Measurements from ENCODE around the gene RGSL1. TPM values are rescaled to one million over a fixed set of nuclear protein-coding genes. Genes with fewer than 3 reads are reported as not detected.

Gene RGSL1
- total RNA-seq, 1 donor from 2014 or later = not detected

DNA sequence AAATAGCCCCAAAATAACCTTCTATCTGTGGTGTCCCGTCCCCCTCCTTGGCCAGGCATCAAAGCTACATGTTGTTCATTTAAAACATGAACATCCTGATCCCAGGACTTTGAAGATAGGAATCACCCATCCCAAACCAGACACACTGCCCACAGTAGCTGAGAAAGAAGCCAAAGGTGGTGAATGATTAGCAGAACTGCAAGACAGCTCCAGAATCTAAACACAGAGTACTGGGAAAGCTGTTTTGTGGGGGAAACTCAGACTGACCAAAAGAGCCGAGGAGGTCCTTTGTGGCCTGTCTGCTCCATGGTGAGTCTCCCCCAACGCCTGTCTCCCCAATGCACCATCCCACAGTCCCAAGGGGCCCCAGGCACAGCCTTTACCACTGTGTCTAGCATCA lies 42.2 kb upstream of the RGSL1 start:
- Mint-ChIP-seq H3K4me1 (ENCODE audit: low read depth, unreplicated experiment) (peaks cover 11% of the 10 kb centered on the region), H3K27ac (ENCODE audit: unreplicated experiment) (no peak overlapping the region), H3K27me3 (ENCODE audit: unreplicated experiment) (no peaks in the 10 kb centered on the region), H3K9me3 (ENCODE audit: unreplicated experiment) (peaks cover 2% of the 10 kb centered on the region), H3K36me3 (ENCODE audit: unreplicated experiment) (peaks cover 9% of the 10 kb centered on the region), H3K4me3 (ENCODE audit: unreplicated experiment) (no peak overlapping the region)
- no peak for DNase-seq
- TF ChIP-seq, protein P1, sequence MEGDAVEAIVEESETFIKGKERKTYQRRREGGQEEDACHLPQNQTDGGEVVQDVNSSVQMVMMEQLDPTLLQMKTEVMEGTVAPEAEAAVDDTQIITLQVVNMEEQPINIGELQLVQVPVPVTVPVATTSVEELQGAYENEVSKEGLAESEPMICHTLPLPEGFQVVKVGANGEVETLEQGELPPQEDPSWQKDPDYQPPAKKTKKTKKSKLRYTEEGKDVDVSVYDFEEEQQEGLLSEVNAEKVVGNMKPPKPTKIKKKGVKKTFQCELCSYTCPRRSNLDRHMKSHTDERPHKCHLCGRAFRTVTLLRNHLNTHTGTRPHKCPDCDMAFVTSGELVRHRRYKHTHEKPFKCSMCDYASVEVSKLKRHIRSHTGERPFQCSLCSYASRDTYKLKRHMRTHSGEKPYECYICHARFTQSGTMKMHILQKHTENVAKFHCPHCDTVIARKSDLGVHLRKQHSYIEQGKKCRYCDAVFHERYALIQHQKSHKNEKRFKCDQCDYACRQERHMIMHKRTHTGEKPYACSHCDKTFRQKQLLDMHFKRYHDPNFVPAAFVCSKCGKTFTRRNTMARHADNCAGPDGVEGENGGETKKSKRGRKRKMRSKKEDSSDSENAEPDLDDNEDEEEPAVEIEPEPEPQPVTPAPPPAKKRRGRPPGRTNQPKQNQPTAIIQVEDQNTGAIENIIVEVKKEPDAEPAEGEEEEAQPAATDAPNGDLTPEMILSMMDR (IDR thresholded peaks at IDR 0.05; ENCODE audit: partially characterized antibody, unreplicated experiment) = no peak

GRCh38 chr1:182408435-182409075 lies 41.4 kb upstream of the RGSL1 start:
- Mint-ChIP-seq H3K27ac (ENCODE audit: unreplicated experiment) (peak overlapping the region; percentile 14), H3K27me3 (ENCODE audit: unreplicated experiment) (no peaks in the 10 kb centered on the region), H3K4me3 (ENCODE audit: unreplicated experiment) (no peak overlapping the region), H3K9me3 (ENCODE audit: unreplicated experiment) (peaks cover 2% of the 10 kb centered on the region), H3K36me3 (ENCODE audit: unreplicated experiment) (peaks cover 9% of the 10 kb centered on the region), H3K4me1 (ENCODE audit: low read depth, unreplicated experiment) (peaks cover 11% of the 10 kb centered on the region)
- TF ChIP-seq, protein P1 (IDR thresholded peaks at IDR 0.05; ENCODE audit: partially characterized antibody, unreplicated experiment) = no peak
- no peak for DNase-seq

DNA sequence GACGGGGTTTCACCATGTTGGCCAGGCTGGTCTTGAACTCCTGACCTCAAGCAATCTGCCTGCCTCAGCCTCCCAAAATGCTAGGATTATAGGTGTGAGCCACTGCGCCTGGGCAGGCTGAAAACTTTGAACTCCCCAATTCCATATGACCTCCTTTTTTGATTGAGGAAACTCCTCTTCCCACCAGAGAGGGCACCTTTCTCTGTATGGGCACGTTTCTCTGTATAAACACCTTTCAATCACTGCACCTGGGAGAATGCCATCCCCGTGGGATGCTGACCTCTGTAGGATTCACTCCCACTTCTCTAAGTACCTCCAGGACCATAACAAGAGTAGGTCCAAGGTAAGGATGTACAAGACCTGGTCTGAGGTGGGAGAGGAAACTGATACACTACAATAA lies 39.8 kb upstream of the RGSL1 start:
- Mint-ChIP-seq H3K36me3 (ENCODE audit: unreplicated experiment) (peaks cover 7% of the 10 kb centered on the region), H3K27me3 (ENCODE audit: unreplicated experiment) (no peaks in the 10 kb centered on the region), H3K27ac (ENCODE audit: unreplicated experiment) (no peak overlapping the region), H3K4me1 (ENCODE audit: low read depth, unreplicated experiment) (peaks cover 11% of the 10 kb centered on the region), H3K4me3 (ENCODE audit: unreplicated experiment) (no peak overlapping the region), H3K9me3 (ENCODE audit: unreplicated experiment) (peaks cover 2% of the 10 kb centered on the region)
- DNase-seq = no peak
- TF ChIP-seq, protein P1 (IDR thresholded peaks at IDR 0.05; ENCODE audit: partially characterized antibody, unreplicated experiment) = no peak

DNA sequence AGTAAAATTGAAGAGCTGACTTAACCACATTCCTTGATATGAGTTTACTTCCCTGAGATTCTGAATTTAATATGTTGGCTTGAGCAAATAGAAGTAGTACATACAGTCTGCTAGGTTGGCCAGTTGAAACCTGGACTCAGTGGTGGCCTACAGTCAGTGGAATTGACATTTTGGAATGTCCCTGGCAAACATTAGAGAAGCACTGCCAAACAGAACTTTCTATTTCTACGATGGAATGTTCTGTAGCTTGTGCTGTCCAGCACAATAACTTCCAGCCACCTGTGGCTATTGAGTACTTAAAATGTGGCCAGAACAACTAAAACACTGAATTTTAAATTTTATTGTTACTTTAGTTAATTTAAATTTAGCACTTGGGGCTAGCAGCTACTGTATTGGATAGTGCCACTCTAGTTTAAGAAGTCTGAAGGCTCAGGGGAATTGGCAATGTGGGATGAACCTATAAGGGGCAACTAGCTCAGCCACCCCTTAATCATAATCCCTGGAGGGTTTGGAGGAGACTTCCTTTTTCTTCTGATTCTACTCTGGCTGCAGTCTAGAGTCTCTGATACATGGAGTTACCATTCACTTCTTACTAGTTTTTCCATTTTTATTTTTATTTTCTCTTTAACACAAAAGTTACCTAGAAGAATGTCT lies 39.2 kb upstream of the RGSL1 start:
- no peaks in the 10 kb centered on the region for H3K9me3 Mint-ChIP-seq (ENCODE audit: unreplicated experiment)
- H3K27me3 Mint-ChIP-seq (ENCODE audit: unreplicated experiment) = no peaks in the 10 kb centered on the region
- H3K4me3 Mint-ChIP-seq (ENCODE audit: unreplicated experiment) = no peak overlapping the region
- peaks cover 11% of the 10 kb centered on the region for H3K4me1 Mint-ChIP-seq (ENCODE audit: low read depth, unreplicated experiment)
- TF ChIP-seq, protein P1 (IDR thresholded peaks at IDR 0.05; ENCODE audit: partially characterized antibody, unreplicated experiment) = no peak
- no peak for DNase-seq
- H3K36me3 Mint-ChIP-seq (ENCODE audit: unreplicated experiment) = peaks cover under 1% of the 10 kb centered on the region
- H3K27ac Mint-ChIP-seq (ENCODE audit: unreplicated experiment) = no peak overlapping the region

GRCh38 chr1:182413486-182413885 lies 36.5 kb upstream of the RGSL1 start:
- Mint-ChIP-seq H3K27ac (ENCODE audit: unreplicated experiment) (no peak overlapping the region), H3K36me3 (ENCODE audit: unreplicated experiment) (no peaks in the 10 kb centered on the region), H3K4me1 (ENCODE audit: low read depth, unreplicated experiment) (peaks cover 2% of the 10 kb centered on the region), H3K27me3 (ENCODE audit: unreplicated experiment) (no peaks in the 10 kb centered on the region), H3K9me3 (ENCODE audit: unreplicated experiment) (no peaks in the 10 kb centered on the region), H3K4me3 (ENCODE audit: unreplicated experiment) (no peak overlapping the region)
- TF ChIP-seq, protein P1 (IDR thresholded peaks at IDR 0.05; ENCODE audit: partially characterized antibody, unreplicated experiment) = no peak
- DNase-seq = no peak
